Progenitor cell of endocrine pancreas (in vitro differentiated cells): ENCODE measurements around the gene CDC42EP3. TPM values are rescaled to one million over a fixed set of nuclear protein-coding genes. Genes with fewer than 3 reads are reported as not detected.

Experiments
- DNase-seq: peaks from one replicate; pipeline ENCODE4 v3.0.0; 2021; ENCODE audit warnings: low spot score; ENCODE audit not compliant: unreplicated experiment
- H3K27ac Mint-ChIP-seq: 2 replicates; pipeline ENCODE4 v1.8.0; 2021; ENCODE audit warnings: mild to moderate bottlenecking, moderate library complexity, mixed read lengths
- H3K27me3 Mint-ChIP-seq: 2 replicates; pipeline ENCODE4 v1.8.0; 2021; ENCODE audit warnings: mixed read lengths
- H3K36me3 Mint-ChIP-seq: 2 replicates; pipeline ENCODE4 v1.8.0; 2022; ENCODE audit warnings: mixed read lengths; ENCODE audit not compliant: insufficient read depth
- H3K4me1 Mint-ChIP-seq: 2 replicates; pipeline ENCODE4 v1.8.0; 2021; ENCODE audit warnings: low read depth, mixed read lengths
- H3K4me3 Mint-ChIP-seq: 2 replicates; pipeline ENCODE4 v1.8.0; 2021; ENCODE audit warnings: low read depth, mild to moderate bottlenecking, moderate library complexity, mixed read lengths
- H3K9me3 Mint-ChIP-seq: 2 replicates; pipeline ENCODE4 v1.8.0; 2021; ENCODE audit warnings: low read depth, mixed read lengths
- total RNA-seq: library from RNA; stranded (reverse); gene quantifications from 2 replicates; pipeline ENCODE4 v1.2.1, GENCODE V29; 2021
- TF ChIP-seq, protein P1 (sequence below): fragments of 200-600 bp; sonication (generic); IDR thresholded peaks from one replicate; pipeline ENCODE4 v1.5.0; 2021; ENCODE audit warnings: antibody characterized with exemption, mild to moderate bottlenecking; ENCODE audit not compliant: unreplicated experiment

The CDC42EP3 gene
- total RNA-seq, 1 donor from 2014 or later = 43.1 TPM

- Mint-ChIP-seq H3K36me3 (peaks cover 25% of the 10 kb centered on the region), H3K27ac (peak overlapping the region; percentile 50), H3K27me3 (no peaks in the 10 kb centered on the region), H3K4me3 (no peak overlapping the region), H3K4me1 (peaks cover 36% of the 10 kb centered on the region), H3K9me3 (no peaks in the 10 kb centered on the region)
- TF ChIP-seq, protein P1, sequence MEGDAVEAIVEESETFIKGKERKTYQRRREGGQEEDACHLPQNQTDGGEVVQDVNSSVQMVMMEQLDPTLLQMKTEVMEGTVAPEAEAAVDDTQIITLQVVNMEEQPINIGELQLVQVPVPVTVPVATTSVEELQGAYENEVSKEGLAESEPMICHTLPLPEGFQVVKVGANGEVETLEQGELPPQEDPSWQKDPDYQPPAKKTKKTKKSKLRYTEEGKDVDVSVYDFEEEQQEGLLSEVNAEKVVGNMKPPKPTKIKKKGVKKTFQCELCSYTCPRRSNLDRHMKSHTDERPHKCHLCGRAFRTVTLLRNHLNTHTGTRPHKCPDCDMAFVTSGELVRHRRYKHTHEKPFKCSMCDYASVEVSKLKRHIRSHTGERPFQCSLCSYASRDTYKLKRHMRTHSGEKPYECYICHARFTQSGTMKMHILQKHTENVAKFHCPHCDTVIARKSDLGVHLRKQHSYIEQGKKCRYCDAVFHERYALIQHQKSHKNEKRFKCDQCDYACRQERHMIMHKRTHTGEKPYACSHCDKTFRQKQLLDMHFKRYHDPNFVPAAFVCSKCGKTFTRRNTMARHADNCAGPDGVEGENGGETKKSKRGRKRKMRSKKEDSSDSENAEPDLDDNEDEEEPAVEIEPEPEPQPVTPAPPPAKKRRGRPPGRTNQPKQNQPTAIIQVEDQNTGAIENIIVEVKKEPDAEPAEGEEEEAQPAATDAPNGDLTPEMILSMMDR = no peak
- DNase-seq = no peak
Observed at GRCh38 chr2:37652199-37652640, 19.2 kb downstream of the CDC42EP3 start.

- DNase-seq = no peak
- no peak overlapping the region for H3K4me3 Mint-ChIP-seq
- TF ChIP-seq, protein P1 = no peak
- peak overlapping the region; percentile 19 for H3K27ac Mint-ChIP-seq
- peaks cover 33% of the 10 kb centered on the region for H3K36me3 Mint-ChIP-seq
- H3K27me3 Mint-ChIP-seq = no peaks in the 10 kb centered on the region
- H3K4me1 Mint-ChIP-seq = peaks cover 27% of the 10 kb centered on the region
- no peaks in the 10 kb centered on the region for H3K9me3 Mint-ChIP-seq
Observed at GRCh38 chr2:37650548-37651093, 20.8 kb downstream of the CDC42EP3 start.

- no peak for DNase-seq
- Mint-ChIP-seq H3K4me1 (peaks cover 19% of the 10 kb centered on the region), H3K27me3 (no peaks in the 10 kb centered on the region), H3K36me3 (peaks cover 36% of the 10 kb centered on the region), H3K27ac (no peak overlapping the region), H3K4me3 (no peak overlapping the region), H3K9me3 (no peaks in the 10 kb centered on the region)
- TF ChIP-seq, protein P1 = no peak
Observed at GRCh38 chr2:37649518-37649917, 21.9 kb downstream of the CDC42EP3 start.

DNA sequence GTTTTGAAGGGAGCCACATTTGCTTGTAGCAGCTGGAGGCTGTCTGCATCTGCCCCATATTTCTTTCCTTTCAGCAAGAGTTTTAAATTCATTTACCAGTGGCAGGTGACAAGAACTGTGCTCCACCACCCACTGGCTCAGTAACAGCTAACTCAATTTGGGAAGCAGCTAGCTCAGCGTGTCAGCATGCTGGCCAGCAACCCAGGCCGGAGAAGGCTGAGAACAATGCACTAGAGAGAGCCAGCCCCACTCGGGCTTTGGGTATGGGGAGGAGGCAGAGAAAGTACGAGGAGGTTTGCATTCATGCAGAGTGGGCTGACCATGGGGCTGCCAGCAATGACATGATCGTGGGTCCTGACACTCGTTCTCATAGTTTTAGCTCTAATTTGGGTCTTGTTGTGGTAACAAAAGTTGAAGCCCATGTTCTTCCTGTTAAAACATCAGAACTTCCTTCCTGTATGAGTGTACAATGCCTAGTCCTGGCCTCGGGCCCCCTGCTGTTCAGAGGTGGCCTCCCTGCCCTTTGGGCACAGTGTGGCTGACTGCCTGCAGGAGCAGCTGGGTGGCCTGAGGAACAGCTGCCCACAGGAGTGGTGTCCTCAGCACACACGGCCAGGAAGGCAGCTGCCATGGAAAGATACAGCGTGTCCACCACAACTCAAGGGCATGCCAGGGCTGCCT, 23.0 kb downstream of the CDC42EP3 start:
- Mint-ChIP-seq H3K4me1 (peaks cover 19% of the 10 kb centered on the region), H3K27me3 (no peaks in the 10 kb centered on the region), H3K27ac (no peak overlapping the region), H3K9me3 (no peaks in the 10 kb centered on the region), H3K36me3 (peaks cover 44% of the 10 kb centered on the region), H3K4me3 (no peak overlapping the region)
- TF ChIP-seq, protein P1 = no peak
- no peak for DNase-seq

GRCh38 chr2:37647971-37648330, 23.5 kb downstream of the CDC42EP3 start:
- no peak overlapping the region for H3K27ac Mint-ChIP-seq
- H3K36me3 Mint-ChIP-seq = peaks cover 48% of the 10 kb centered on the region
- H3K9me3 Mint-ChIP-seq = no peaks in the 10 kb centered on the region
- peaks cover 20% of the 10 kb centered on the region for H3K4me1 Mint-ChIP-seq
- TF ChIP-seq, protein P1 = no peak
- no peak for DNase-seq
- H3K27me3 Mint-ChIP-seq = no peaks in the 10 kb centered on the region
- no peak overlapping the region for H3K4me3 Mint-ChIP-seq
